Spinal cord (tissue), 10 donors: ENCODE measurements around the gene TPPP. TPM values are rescaled to one million over a fixed set of nuclear protein-coding genes. Genes with fewer than 3 reads are reported as not detected.
"Not testable (repeated sequence)": the region's sequence is repeated elsewhere in the genome, so short reads cannot be mapped to it uniquely, and the experiment has no call there.

Experiments used
- DNase-seq, 6 donors: peaks; one replicate each; pipeline versions ENCODE4 v3.0.0 to v3.0.0-alpha.2; 2013 to 2015; ENCODE audit warnings: low spot score in 6 of 6, low read depth in 4 of 6
- H3K27ac ChIP-seq: one replicate; pipeline ENCODE4 v1.5.1; 2013; ENCODE audit warnings: low read depth, low read length, control low read depth
- H3K27me3 ChIP-seq: one replicate; pipeline ENCODE4 v1.6.1; 2013; ENCODE audit warnings: low read length; ENCODE audit not compliant: control insufficient read depth, insufficient read depth
- H3K36me3 ChIP-seq: one replicate; pipeline ENCODE4 v1.6.1; 2013; ENCODE audit warnings: low read length; ENCODE audit not compliant: control insufficient read depth, insufficient read depth
- H3K4me1 ChIP-seq: one replicate; pipeline ENCODE4 v1.6.1; 2013; ENCODE audit warnings: low read length; ENCODE audit not compliant: control insufficient read depth, insufficient read depth
- H3K4me3 ChIP-seq: one replicate; pipeline ENCODE4 v1.5.1; 2013; ENCODE audit warnings: low read depth, low read length, control low read depth
- H3K9me3 ChIP-seq: one replicate; pipeline ENCODE4 v1.6.1; 2013; ENCODE audit warnings: low read length; ENCODE audit not compliant: control insufficient read depth, insufficient read depth
- WGBS: methylation state at CpG from one replicate; pipeline ENCODE4 v1.1.5; 2013; ENCODE audit warnings: missing lambda C conversion rate; ENCODE audit not compliant: insufficient coverage; 5-methylcytosine and 5-hydroxymethylcytosine counted together
- polyA plus RNA-seq, 2 donors: library from polyadenylated mRNA; unstranded; fragments of 120-200 nt; gene quantifications; one replicate each; pipeline ENCODE4 v1.2.1, GENCODE V29; 2013; ENCODE audit not compliant: insufficient read length in 2 of 2
- total RNA-seq, 2 donors: library from RNA; depleted of rRNA in 1 of 2; stranded (reverse); fragments of 120-200 nt in 1 of 2; fragments of >200 nt in 1 of 2; gene quantifications; one replicate each; pipeline versions ENCODE4 v1.2.3 to v1.2.4, GENCODE V29; 2013 to 2014
- donor health status: healthy.

The TPPP gene
- total and polyA plus RNA-seq, 4 donors, result 17.4 to 64.0 (median 42.8) TPM

- Histone ChIP-seq H3K4me1 (no peaks in the 10 kb centered on the region), H3K27ac (no peak overlapping the region), H3K27me3 (no peaks in the 10 kb centered on the region), H3K36me3 (peaks cover 38% of the 10 kb centered on the region), H3K4me3 (no peak overlapping the region), H3K9me3 (no peaks in the 10 kb centered on the region)
- DNase-seq, result no peak
- WGBS, result 84% methylated on average over 17 of the region's 20 CpGs
Observed at GRCh38 chr5:633501-633955, 59.6 kb downstream of the TPPP start.

GRCh38 chr5:628351-629205, 64.6 kb downstream of the TPPP start:
- H3K9me3 ChIP-seq, H3K4me1 ChIP-seq, DNase-seq, H3K4me3 ChIP-seq, H3K27me3 ChIP-seq, H3K27ac ChIP-seq: not testable (repeated sequence)
- 75% methylated on average over 12 of the region's 21 CpGs for WGBS
- peaks cover 42% of the 10 kb centered on the region for H3K36me3 ChIP-seq

GRCh38 chr5:627840-628239, 65.3 kb downstream of the TPPP start:
- 93% methylated on average over 16 of the region's 24 CpGs for WGBS
- no peak for DNase-seq
- no peak overlapping the region for H3K4me3 ChIP-seq
- H3K4me1 ChIP-seq, result no peaks in the 10 kb centered on the region
- H3K36me3 ChIP-seq, result peaks cover 49% of the 10 kb centered on the region
- H3K9me3 ChIP-seq, result no peaks in the 10 kb centered on the region
- no peak overlapping the region for H3K27ac ChIP-seq
- no peaks in the 10 kb centered on the region for H3K27me3 ChIP-seq

GRCh38 chr5:626850-627249, 66.3 kb downstream of the TPPP start:
- H3K27me3 ChIP-seq, result no peaks in the 10 kb centered on the region
- no peaks in the 10 kb centered on the region for H3K4me1 ChIP-seq
- 87% methylated on average over 3 of the region's 3 CpGs for WGBS
- no peak overlapping the region for H3K4me3 ChIP-seq
- no peak overlapping the region for H3K27ac ChIP-seq
- H3K9me3 ChIP-seq, result no peaks in the 10 kb centered on the region
- DNase-seq, result peak in 2 of 6 donors; percentile 9 to 36
- peaks cover 57% of the 10 kb centered on the region for H3K36me3 ChIP-seq

GRCh38 chr5:625516-625915, 67.6 kb downstream of the TPPP start:
- Histone ChIP-seq H3K4me1 (no peaks in the 10 kb centered on the region), H3K9me3 (no peaks in the 10 kb centered on the region), H3K36me3 (peaks cover 69% of the 10 kb centered on the region), H3K27ac (no peak overlapping the region), H3K27me3 (no peaks in the 10 kb centered on the region), H3K4me3 (no peak overlapping the region)
- 95% methylated on average over 16 of the region's 16 CpGs for WGBS
- DNase-seq, result no peak

- Histone ChIP-seq H3K27me3 (no peaks in the 10 kb centered on the region), H3K9me3 (no peaks in the 10 kb centered on the region), H3K4me1 (no peaks in the 10 kb centered on the region), H3K27ac (no peak overlapping the region), H3K4me3 (no peak overlapping the region), H3K36me3 (peaks cover 75% of the 10 kb centered on the region)
- DNase-seq, result no peak
- WGBS, result 98% methylated on average over 13 of the region's 13 CpGs
Observed at GRCh38 chr5:624951-625230, 68.3 kb downstream of the TPPP start.

GRCh38 chr5:624118-624950, 68.8 kb downstream of the TPPP start:
- WGBS, result 94% methylated on average over 34 of the region's 38 CpGs
- H3K4me1 ChIP-seq, result no peaks in the 10 kb centered on the region
- no peaks in the 10 kb centered on the region for H3K27me3 ChIP-seq
- H3K27ac ChIP-seq, result no peak overlapping the region
- DNase-seq, result no peak
- peaks cover 80% of the 10 kb centered on the region for H3K36me3 ChIP-seq
- no peak overlapping the region for H3K4me3 ChIP-seq
- no peaks in the 10 kb centered on the region for H3K9me3 ChIP-seq

GRCh38 chr5:623531-623930, 69.6 kb downstream of the TPPP start:
- no peak for DNase-seq
- Histone ChIP-seq H3K36me3 (peaks cover 79% of the 10 kb centered on the region), H3K4me1 (no peaks in the 10 kb centered on the region), H3K27ac (no peak overlapping the region), H3K4me3 (no peak overlapping the region), H3K27me3 (no peaks in the 10 kb centered on the region), H3K9me3 (no peaks in the 10 kb centered on the region)
- 95% methylated on average over 9 of the region's 13 CpGs for WGBS

GRCh38 chr5:622946-623522, 70.1 kb downstream of the TPPP start:
- no peak for DNase-seq
- no peaks in the 10 kb centered on the region for H3K9me3 ChIP-seq
- WGBS, result 93% methylated on average over 28 of the region's 31 CpGs
- H3K36me3 ChIP-seq, result peaks cover 74% of the 10 kb centered on the region
- no peaks in the 10 kb centered on the region for H3K27me3 ChIP-seq
- H3K4me1 ChIP-seq, result no peaks in the 10 kb centered on the region
- no peak overlapping the region for H3K27ac ChIP-seq
- no peak overlapping the region for H3K4me3 ChIP-seq
